GM12892 (cell line): ENCODE measurements around the gene KIF26A.

Source experiments
- DNase-seq: peaks from one replicate; pipeline ENCODE4 v3.0.0; 2011; ENCODE audit not compliant: insufficient read length
- FAIRE-seq: peaks from 2 replicates; lab custom pipeline; 2011; peaks lifted over from hg19 to GRCh38; lab: Jason Lieb, UNC
- POLR2A ChIP-seq: IDR thresholded peaks from 2 replicates; pipeline ENCODE4 v1.6.1; 2011; ENCODE audit warnings: low read depth, low read length, control low read depth
- POLR2AphosphoS5 ChIP-seq: IDR thresholded peaks from 2 replicates; pipeline ENCODE4 v1.6.1; 2011; ENCODE audit warnings: low read depth, low read length, control low read depth
- TAF1 ChIP-seq: IDR thresholded peaks from 2 replicates; pipeline ENCODE4 v1.6.1; 2011; ENCODE audit warnings: low read depth, mild to moderate bottlenecking, control low read depth, low read length, borderline replicate concordance

KIF26A gene

DNA sequence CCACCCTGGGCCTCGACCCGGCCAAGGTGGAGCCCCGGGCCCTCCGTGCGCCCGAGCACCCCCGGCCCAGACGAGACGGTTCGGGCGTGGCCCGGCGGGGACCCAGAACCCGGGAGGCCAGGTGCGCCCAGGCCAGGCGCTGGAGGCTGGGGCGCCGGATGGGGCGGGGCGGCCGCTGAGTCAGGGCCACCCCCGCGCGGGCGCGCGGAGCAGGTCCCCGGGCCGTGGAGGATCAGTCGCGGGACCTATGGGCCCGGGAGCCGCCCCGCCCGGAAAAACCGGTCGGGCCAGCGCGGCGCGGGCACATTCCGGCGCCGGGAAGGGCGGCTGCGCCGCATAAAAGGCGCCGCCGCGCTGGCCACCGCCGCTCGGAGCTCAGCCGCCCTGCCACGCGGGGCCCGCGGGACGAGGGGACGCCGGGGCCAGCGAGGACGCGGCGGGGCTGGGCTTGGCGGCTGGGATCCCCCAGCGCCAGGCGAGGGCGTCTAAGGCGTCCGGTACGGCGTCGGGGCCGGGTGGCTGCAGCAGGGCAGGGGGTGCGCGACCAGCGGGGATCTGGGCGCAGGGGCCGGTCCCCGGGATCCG is 21.5 kb upstream of the KIF26A start:
- FAIRE-seq (no peak), DNase-seq (no peak)
- TF ChIP-seq TAF1 (no peak), POLR2AphosphoS5 (no peak), POLR2A (no peak)

DNA sequence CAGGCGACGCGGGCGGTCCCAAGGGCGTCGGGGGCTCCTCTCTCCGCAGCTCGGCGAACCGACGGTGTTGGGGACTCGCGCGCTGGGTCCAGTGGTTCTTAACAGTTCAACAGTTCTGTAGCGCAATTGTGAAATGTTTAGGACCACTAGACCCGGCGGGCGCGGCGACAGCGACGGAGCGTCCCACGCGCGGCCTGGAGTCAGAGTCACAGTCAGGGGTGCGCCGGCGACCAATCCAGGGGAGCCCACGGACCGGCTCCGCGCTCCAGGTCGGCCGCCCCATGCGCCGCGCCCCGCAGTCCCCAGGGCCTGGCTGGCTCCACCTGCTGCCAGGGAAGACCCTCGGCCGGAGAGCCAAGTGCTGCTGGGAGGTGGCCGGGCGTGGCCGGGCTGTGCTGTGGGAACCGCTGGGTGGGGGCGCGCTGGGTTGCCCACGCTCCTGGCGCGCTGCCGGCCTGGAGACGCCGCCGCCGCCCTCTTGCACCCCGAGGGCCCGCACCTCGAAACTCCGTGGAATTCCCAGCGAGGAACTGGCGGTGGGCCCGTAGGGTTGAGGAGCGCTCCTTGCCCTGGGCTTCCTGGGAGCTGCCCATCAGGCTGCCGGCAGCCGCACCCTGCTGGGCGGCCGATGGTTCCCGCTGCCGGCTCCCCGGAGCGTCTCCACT is 20.9 kb upstream of the KIF26A start:
- no peak for TF ChIP-seq TAF1
- DNase-seq: no peak
- FAIRE-seq: no peak

DNA sequence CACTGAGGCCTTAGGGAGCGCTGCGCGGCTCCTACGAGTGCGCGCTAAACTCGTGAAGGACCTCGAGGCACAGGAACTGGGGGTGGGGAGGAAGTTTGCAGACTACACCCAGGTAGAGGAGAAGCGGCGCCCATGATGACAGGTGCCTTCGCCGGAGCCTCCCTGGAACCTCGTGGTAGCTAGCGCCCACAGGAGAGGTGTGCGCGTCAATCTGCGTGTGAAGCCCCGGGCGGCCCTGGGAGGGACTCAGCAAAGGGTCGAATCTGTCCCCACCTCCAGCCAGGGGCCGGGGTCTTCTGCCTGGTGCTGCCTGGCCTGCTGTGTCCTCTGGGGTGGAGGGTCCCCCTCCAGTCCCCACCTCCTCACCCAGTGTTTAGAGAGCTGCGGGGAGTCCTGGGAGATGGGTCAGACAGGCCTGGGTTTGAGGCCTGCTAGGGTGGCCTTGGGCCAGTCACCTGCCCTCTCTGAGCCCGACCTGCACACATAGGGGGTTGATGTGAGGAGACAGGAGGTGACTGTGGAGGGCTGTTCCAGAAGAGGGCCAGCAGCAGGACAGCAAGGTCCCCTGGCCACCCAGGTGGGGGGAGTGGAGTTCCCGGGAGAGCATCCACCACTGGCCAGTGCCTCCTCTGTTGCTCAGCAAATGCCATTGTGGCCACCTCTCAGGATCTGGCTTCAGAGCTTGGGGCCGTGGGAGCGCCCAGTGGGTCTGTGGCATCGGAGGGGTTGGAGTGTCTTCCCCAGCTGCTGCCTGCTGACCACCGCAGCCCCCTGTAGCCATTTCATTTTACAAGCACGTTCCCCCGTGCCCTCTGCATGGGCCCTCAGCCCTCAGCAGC is 20.2 kb upstream of the KIF26A start:
- no peak for TF ChIP-seq POLR2A
- DNase-seq (no peak), FAIRE-seq (no peak)

DNA sequence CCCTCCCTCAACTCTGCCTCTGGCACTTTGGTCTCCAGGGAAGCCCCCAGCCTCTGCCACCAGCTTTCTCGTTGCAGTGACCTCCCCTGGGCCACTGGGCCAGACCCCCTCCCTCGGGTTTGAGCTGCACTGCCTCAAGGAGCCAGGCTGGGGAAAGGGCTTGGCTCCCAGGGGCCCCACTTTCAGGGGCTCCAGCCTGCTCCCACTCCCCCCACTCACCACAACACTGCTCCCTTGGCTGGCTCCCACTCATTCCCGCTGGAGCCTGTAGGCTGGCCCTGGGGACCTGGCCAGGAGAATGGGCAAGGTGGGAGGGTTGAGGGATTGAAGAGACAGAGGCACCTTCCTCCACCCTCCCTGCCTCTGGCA is 19.3 kb upstream of the KIF26A start:
- no peak for DNase-seq
- TF ChIP-seq POLR2AphosphoS5 (no peak), POLR2A (no peak), TAF1 (no peak)
- FAIRE-seq: no peak

DNA sequence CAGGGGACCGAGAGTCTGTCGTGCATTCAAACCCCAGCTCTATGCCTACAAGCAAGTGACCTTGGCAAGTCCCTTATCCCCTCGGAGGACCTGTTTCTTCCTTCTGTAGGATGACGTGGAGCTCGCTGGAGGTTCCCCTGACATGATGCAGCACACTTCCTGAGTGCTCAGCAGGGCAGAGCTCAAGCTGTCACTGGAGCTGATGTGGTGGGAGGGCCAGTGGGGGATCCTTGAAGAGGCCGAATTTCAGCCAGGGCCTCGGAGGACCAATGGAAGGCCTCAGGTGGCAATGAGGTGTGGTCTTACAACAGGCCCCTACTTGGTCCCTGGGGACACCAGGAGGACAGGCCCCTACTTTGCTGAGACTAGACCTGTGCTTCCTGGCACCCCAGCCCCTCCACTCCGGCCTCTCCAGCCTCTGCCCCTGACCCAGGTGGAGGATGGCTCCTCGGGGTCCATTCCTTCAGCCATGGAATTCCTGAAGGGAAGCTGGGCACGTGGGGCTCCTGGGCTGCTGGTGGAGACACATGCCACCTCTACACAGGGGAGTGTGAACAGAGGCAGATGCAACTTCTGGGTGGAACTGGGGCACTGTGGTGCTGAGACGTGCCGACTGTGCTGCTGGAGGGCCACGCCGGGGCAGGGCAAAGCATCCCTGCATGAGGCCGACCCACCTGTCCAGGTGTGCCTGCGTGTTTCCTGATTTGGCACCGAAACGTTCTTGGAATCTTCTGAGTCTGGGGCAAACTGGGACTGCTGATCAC is 18.7 kb upstream of the KIF26A start:
- DNase-seq: no peak
- no peak for FAIRE-seq
- TF ChIP-seq POLR2AphosphoS5 (no peak), TAF1 (no peak), POLR2A (no peak)

DNA sequence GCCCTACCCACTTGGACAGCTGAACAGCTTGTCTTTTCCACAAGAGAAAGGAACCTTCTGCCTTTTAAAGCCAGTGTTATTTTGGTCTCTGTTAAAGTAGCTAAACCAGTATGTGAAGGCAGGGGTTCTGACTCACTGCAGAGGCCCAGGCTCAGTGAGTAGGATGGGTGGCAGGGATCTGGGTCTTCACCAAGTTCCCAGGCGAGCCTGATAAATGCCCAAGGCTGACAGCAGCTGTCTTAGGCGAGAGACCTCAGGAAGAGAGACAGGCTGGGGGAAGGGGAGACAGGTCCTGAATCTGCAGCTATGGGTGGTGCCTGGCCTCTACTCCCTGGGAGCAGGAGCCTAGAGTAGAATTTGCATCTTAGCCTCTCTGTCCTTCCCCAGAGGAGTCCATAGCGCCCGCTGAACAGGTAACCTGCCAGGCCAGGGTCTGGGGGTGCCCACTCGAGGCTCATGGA is 18.1 kb upstream of the KIF26A start:
- no peak for TF ChIP-seq POLR2AphosphoS5
- no peak for TF ChIP-seq POLR2A
- TF ChIP-seq TAF1: no peak
- DNase-seq (no peak), FAIRE-seq (no peak)

DNA sequence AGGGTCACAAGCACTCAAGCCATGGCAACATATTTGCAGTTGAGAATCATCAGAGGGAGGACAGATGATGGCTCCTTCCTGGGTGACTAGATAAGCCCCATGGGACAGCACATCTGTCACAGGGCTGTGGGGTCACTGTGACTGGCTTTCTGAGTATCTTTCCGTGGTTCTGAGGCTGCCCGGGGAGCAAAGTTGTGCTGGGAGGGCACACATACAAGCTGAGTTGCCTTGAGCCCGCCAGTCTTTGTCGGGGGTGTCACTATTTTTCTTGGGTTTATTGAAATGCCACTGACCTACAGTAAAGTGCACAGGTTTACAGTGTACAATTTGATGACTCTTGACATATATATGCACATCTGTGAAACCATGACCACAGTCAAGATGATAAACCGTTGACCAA is 17.2 kb upstream of the KIF26A start:
- no peak for DNase-seq
- no peak for FAIRE-seq
- TF ChIP-seq TAF1: no peak
- TF ChIP-seq POLR2AphosphoS5: no peak
- no peak for TF ChIP-seq POLR2A

DNA sequence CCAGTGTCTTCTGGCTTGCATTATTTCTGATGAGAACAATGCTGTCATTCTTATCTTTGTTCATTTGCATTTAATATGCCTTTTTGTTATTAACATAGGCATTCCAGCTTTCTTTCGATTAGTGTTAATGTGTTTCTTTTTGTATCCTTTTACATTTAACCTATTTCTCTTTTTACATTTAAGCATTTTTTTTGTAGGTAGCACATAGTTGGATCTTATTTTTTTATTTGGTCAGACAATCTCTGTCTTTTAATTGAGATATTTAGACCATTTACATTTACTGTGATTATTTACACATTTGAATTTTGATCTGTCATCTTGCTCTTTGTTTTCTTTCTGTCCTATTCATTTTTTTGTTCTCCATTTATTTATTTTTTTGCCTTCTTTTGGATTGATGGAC is 14.5 kb upstream of the KIF26A start:
- TF ChIP-seq POLR2AphosphoS5: no peak
- TF ChIP-seq TAF1: no peak
- FAIRE-seq: no peak
- no peak for DNase-seq

DNA sequence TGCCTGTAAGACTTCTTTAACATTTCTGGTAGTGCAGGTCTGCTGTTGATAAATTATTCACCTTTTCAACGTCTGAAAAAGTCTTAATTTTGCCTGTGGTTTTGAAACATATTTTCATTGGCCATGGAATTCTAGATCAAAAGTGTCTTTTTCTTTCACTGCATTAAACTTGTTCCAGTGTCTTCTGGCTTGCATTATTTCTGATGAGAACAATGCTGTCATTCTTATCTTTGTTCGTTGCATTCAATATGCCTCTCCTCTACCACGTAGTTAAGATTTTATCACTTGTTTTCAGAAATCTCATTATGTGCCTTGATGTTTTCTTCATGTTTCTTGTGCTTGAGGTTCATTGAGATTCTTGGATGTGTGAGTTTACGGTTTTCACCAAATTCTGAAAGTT is 13.4 kb upstream of the KIF26A start:
- TF ChIP-seq POLR2A (no peak), TAF1 (no peak), POLR2AphosphoS5 (no peak)
- FAIRE-seq (no peak), DNase-seq (no peak)

DNA sequence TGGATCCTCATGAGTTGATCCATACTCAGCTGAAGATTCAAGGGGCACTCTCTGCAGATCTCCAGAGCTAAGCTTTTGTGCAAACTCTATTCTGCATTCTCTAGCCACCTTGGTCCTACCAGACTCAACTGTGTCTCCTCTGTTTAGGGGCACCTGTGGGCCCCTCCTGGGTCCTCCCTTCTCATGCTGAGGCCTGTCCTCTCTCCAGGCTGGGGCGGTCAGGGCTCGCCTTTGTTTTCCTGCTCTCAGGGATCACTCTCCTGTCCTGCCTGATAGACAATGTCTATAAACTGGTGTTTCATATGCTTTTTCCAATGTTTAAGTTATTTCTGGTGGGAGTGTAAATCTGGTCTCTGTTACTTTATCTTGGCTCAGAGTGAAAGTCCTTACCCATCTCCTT is 11.6 kb upstream of the KIF26A start:
- DNase-seq: no peak
- TF ChIP-seq POLR2A (no peak), POLR2AphosphoS5 (no peak), TAF1 (no peak)
- no peak for FAIRE-seq

DNA sequence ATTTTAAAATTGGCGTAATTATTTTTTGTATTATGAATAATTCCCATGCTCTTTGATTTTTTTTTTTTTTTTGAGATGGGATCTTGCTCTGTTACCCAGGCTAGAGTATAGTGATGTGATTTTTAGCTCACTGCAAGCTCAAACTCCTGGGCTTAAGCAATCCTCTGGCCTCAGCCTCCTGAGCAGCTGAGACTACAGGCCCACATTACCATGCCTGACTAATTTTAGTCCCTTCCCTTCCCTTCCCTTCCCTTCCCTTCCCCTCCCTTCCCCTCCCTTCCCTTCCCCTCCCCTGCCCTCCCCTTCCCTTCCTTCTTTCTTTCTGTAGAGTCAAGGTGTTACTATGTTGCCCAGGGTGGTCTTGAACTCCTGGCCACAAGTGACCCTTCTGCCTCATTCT is 9.4 kb upstream of the KIF26A start:
- no peak for TF ChIP-seq POLR2A
- TF ChIP-seq TAF1: no peak
- no peak for TF ChIP-seq POLR2AphosphoS5
- FAIRE-seq (no peak), DNase-seq (no peak)

DNA sequence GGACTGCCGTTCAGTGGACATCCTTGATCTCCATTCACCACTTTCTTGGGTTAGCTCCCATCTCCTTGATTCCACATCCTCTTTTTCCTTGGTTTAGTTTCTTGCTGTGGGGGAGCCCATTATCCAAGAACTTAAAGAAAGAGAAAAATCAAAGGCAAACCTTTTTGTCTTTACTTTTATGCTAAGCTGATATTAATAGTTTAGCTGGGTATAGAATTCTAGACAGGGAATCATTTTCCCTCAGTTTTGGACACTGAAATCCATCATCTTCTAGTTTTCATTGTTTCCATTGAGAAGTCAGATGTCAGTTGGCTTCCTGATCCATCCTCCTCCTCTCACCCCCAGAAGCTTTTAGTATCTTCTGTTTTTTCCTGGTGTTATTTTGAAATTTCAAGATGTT is 8.8 kb upstream of the KIF26A start:
- TF ChIP-seq TAF1 (no peak), POLR2A (no peak), POLR2AphosphoS5 (no peak)
- FAIRE-seq: no peak
- DNase-seq: no peak
